ENCODE data around the gene PCDHB11.
A peak's percentile ranks its signal among the peaks of the same experiment; 100 is the strongest.
"Not testable (repeated sequence)": the region's sequence is repeated elsewhere in the genome, so short reads cannot be mapped to it uniquely, and the experiment has no call there.

PCDHB11 gene

GRCh38 chr5:141199359-141200235 lies at the start of gene PCDHB11:
PCDHB11 (plus strand) TSS chr5:141199627; CDS start chr5:141199775, 148 bp downstream.
- peak; percentile 9 for DNase-seq

- peak; percentile 4 for DNase-seq
These were observed 49.6 kb upstream of the PCDHB11 start, which contains the start of gene PCDHB6 for GRCh38 chr5:141149812-141150211. PCDHB6 (plus strand) TSS chr5:141150057; CDS start chr5:141150258, 201 bp downstream.

- DNase-seq, result no peak
These were observed 49.0 kb upstream of the PCDHB11 start for GRCh38 chr5:141150224-141150992.

GRCh38 chr5:141150993-141151325 lies 48.5 kb upstream of the PCDHB11 start:
- no peak for DNase-seq

- DNase-seq, result not testable (repeated sequence)
These were observed 47.8 kb upstream of the PCDHB11 start for GRCh38 chr5:141151632-141152031.

GRCh38 chr5:141152096-141152495 lies 47.3 kb upstream of the PCDHB11 start:
- not testable (repeated sequence) for DNase-seq

- no peak for DNase-seq
These were observed 43.7 kb upstream of the PCDHB11 start for GRCh38 chr5:141155540-141156374.

- DNase-seq, result not testable (repeated sequence)
These were observed 42.1 kb upstream of the PCDHB11 start for GRCh38 chr5:141157356-141157755.

- DNase-seq, result not testable (repeated sequence)
These were observed 41.5 kb upstream of the PCDHB11 start for GRCh38 chr5:141157901-141158300.

- no peak for DNase-seq
These were observed 26.8 kb upstream of the PCDHB11 start, which contains the start of gene PCDHB7 for GRCh38 chr5:141172381-141173204. PCDHB7 (plus strand) TSS chr5:141172644; CDS start chr5:141172836, 192 bp downstream.

GRCh38 chr5:141174291-141175104 lies 24.9 kb upstream of the PCDHB11 start:
- not testable (repeated sequence) for DNase-seq

- DNase-seq, result no peak
These were observed 23.5 kb upstream of the PCDHB11 start for GRCh38 chr5:141175933-141176332.

- not testable (repeated sequence) for DNase-seq
These were observed 21.7 kb upstream of the PCDHB11 start, which contains the start of gene PCDHB8 for GRCh38 chr5:141177577-141178191. PCDHB8 (plus strand) TSS chr5:141177790; CDS start chr5:141178035, 245 bp downstream.

- DNase-seq, result not testable (repeated sequence)
These were observed 20.1 kb upstream of the PCDHB11 start for GRCh38 chr5:141179371-141179770.

GRCh38 chr5:141179876-141180275 lies 19.6 kb upstream of the PCDHB11 start:
- DNase-seq, result not testable (repeated sequence)

GRCh38 chr5:141180313-141180712 lies 19.1 kb upstream of the PCDHB11 start:
- no peak for DNase-seq

GRCh38 chr5:141182248-141182647 lies 17.2 kb upstream of the PCDHB11 start, which contains the start of gene PCDHB16:
PCDHB16 (plus strand) TSS chr5:141182387; CDS start chr5:141182560, 173 bp downstream.
- DNase-seq, result no peak

GRCh38 chr5:141184117-141184855 lies 15.1 kb upstream of the PCDHB11 start:
- DNase-seq, result not testable (repeated sequence)

GRCh38 chr5:141186897-141187512 lies 12.4 kb upstream of the PCDHB11 start, which contains the start of gene PCDHB9:
PCDHB9 (plus strand) TSS chr5:141187161; CDS start chr5:141187319, 158 bp downstream.
- no peak for DNase-seq
